Stimulated activated naive CD8-positive, alpha-beta T cell treated with anti-CD3 and anti-CD28 coated beads, Interleukin-15, amount 100 ng/mL, for 72 hours (primary cell): ENCODE results near the gene NTM.
A peak's percentile ranks its signal among the peaks of the same experiment; 100 is the strongest.

Experiments
- ATAC-seq: fragments of 150-1000 bp; cut with Tn5 transposase; 2 replicates; pipeline ENCODE4 v1.10.0; 2021; ENCODE audit warnings: mild to moderate bottlenecking, moderate library complexity
- DNase-seq, 2 donors: peaks; one replicate each; pipeline ENCODE4 v3.0.0; 2021 to 2022
- H3K27ac Mint-ChIP-seq, 2 donors: one replicate each; pipeline ENCODE4 v1.8.0; 2022; ENCODE audit warnings: mild to moderate bottlenecking in 2 of 2, mixed read lengths in 2 of 2, moderate library complexity in 2 of 2
- H3K27me3 Mint-ChIP-seq: one replicate; pipeline ENCODE4 v1.8.0; 2022; ENCODE audit warnings: mixed read lengths
- H3K4me1 Mint-ChIP-seq: one replicate; pipeline ENCODE4 v1.8.0; 2022; ENCODE audit warnings: mild to moderate bottlenecking, mixed read lengths
- H3K4me3 Mint-ChIP-seq, 2 donors: one replicate each; pipeline ENCODE4 v1.8.0; 2022; ENCODE audit warnings: mild to moderate bottlenecking in 2 of 2, mixed read lengths in 2 of 2, moderate library complexity in 1 of 2
- H3K9me3 Mint-ChIP-seq, 2 donors: one replicate each; pipeline ENCODE4 v1.8.0; 2022; ENCODE audit warnings: mixed read lengths in 2 of 2

Gene NTM

GRCh38 chr11:132116516-132116915 lies 746.1 kb downstream of the NTM start:
- no peak overlapping the region for H3K27ac Mint-ChIP-seq
- no peaks in the 10 kb centered on the region for H3K4me1 Mint-ChIP-seq
- H3K4me3 Mint-ChIP-seq, result no peak overlapping the region
- ATAC-seq (no peak), DNase-seq (no peak)
- no peaks in the 10 kb centered on the region for H3K27me3 Mint-ChIP-seq
- H3K9me3 Mint-ChIP-seq, result peaks cover 2 to 5% of the 10 kb centered on the region in 2 donors

- no peak for ATAC-seq
- no peaks in the 10 kb centered on the region for H3K4me1 Mint-ChIP-seq
- DNase-seq, result no peak
- no peak overlapping the region for H3K4me3 Mint-ChIP-seq
- H3K27me3 Mint-ChIP-seq, result no peaks in the 10 kb centered on the region
- H3K9me3 Mint-ChIP-seq, result peaks cover 5 to 7% of the 10 kb centered on the region in 2 donors
- H3K27ac Mint-ChIP-seq, result no peak overlapping the region
Measured at GRCh38 chr11:132118661-132119060, 748.2 kb downstream of the NTM start.

GRCh38 chr11:132119573-132119972 lies 749.2 kb downstream of the NTM start:
- H3K9me3 Mint-ChIP-seq, result peaks cover 5 to 7% of the 10 kb centered on the region in 2 donors
- no peaks in the 10 kb centered on the region for H3K27me3 Mint-ChIP-seq
- no peak overlapping the region for H3K4me3 Mint-ChIP-seq
- DNase-seq (no peak), ATAC-seq (no peak)
- no peak overlapping the region for H3K27ac Mint-ChIP-seq
- H3K4me1 Mint-ChIP-seq, result no peaks in the 10 kb centered on the region

- no peak for ATAC-seq
- Mint-ChIP-seq H3K9me3 (peaks cover 0 to 7% of the 10 kb centered on the region in 2 donors), H3K4me1 (no peaks in the 10 kb centered on the region), H3K27me3 (no peaks in the 10 kb centered on the region), H3K4me3 (no peak overlapping the region), H3K27ac (no peak overlapping the region)
- DNase-seq, result no peak
Measured at GRCh38 chr11:132122735-132123134, 752.3 kb downstream of the NTM start.

GRCh38 chr11:132123449-132123848 lies 753.0 kb downstream of the NTM start:
- H3K27ac Mint-ChIP-seq, result no peak overlapping the region
- DNase-seq, result no peak
- peaks cover 0 to 7% of the 10 kb centered on the region in 2 donors for H3K9me3 Mint-ChIP-seq
- H3K4me1 Mint-ChIP-seq, result no peaks in the 10 kb centered on the region
- H3K27me3 Mint-ChIP-seq, result no peaks in the 10 kb centered on the region
- H3K4me3 Mint-ChIP-seq, result no peak overlapping the region
- no peak for ATAC-seq

GRCh38 chr11:132123854-132124835 lies 753.7 kb downstream of the NTM start:
- Mint-ChIP-seq H3K9me3 (peaks cover 0 to 7% of the 10 kb centered on the region in 2 donors), H3K27ac (no peak overlapping the region), H3K4me3 (no peak overlapping the region), H3K4me1 (no peaks in the 10 kb centered on the region), H3K27me3 (no peaks in the 10 kb centered on the region)
- ATAC-seq (no peak), DNase-seq (no peak)

GRCh38 chr11:132125988-132126871 lies 755.8 kb downstream of the NTM start:
- ATAC-seq, result peak; percentile 29
- Mint-ChIP-seq H3K27ac (no peak overlapping the region), H3K9me3 (peaks cover 4 to 7% of the 10 kb centered on the region in 2 donors), H3K27me3 (peaks cover 5% of the 10 kb centered on the region), H3K4me3 (no peak overlapping the region), H3K4me1 (no peaks in the 10 kb centered on the region)
- DNase-seq, result no peak

- Mint-ChIP-seq H3K27me3 (peaks cover 11% of the 10 kb centered on the region), H3K9me3 (peaks cover 0 to 10% of the 10 kb centered on the region in 2 donors), H3K4me3 (no peak overlapping the region), H3K4me1 (no peaks in the 10 kb centered on the region), H3K27ac (no peak overlapping the region)
- ATAC-seq, result no peak
- DNase-seq, result no peak
Measured at GRCh38 chr11:132126973-132127899, 756.8 kb downstream of the NTM start.

GRCh38 chr11:132127900-132128288 lies 757.5 kb downstream of the NTM start:
- ATAC-seq, result no peak
- no peak overlapping the region for H3K4me3 Mint-ChIP-seq

GRCh38 chr11:132131047-132131446 lies 760.6 kb downstream of the NTM start:
- peaks cover 0 to 10% of the 10 kb centered on the region in 2 donors for H3K9me3 Mint-ChIP-seq
- DNase-seq (no peak), ATAC-seq (no peak)
- no peak overlapping the region for H3K4me3 Mint-ChIP-seq
- peaks cover 11% of the 10 kb centered on the region for H3K27me3 Mint-ChIP-seq
- no peak overlapping the region for H3K27ac Mint-ChIP-seq
- no peaks in the 10 kb centered on the region for H3K4me1 Mint-ChIP-seq

More at GRCh38 chr11:132127900-132128288, 757.5 kb downstream of the NTM start:
- Mint-ChIP-seq H3K27me3 (peaks cover 11% of the 10 kb centered on the region), H3K9me3 (peaks cover 0 to 10% of the 10 kb centered on the region in 2 donors), H3K27ac (no peak overlapping the region), H3K4me1 (no peaks in the 10 kb centered on the region)
- no peak for DNase-seq

GRCh38 chr11:132131961-132132360 lies 761.5 kb downstream of the NTM start:
- H3K9me3 Mint-ChIP-seq, result peaks cover 0 to 10% of the 10 kb centered on the region in 2 donors
- H3K4me3 Mint-ChIP-seq, result no peak overlapping the region
- no peaks in the 10 kb centered on the region for H3K4me1 Mint-ChIP-seq
- no peak overlapping the region for H3K27ac Mint-ChIP-seq
- no peak for ATAC-seq
- DNase-seq, result no peak
- peaks cover 11% of the 10 kb centered on the region for H3K27me3 Mint-ChIP-seq

- ATAC-seq, result no peak
- H3K27me3 Mint-ChIP-seq, result peaks cover 20% of the 10 kb centered on the region
Measured at GRCh38 chr11:132134322-132134721, 763.9 kb downstream of the NTM start.

GRCh38 chr11:132137289-132137980 lies 767.0 kb downstream of the NTM start:
- no peaks in the 10 kb centered on the region for H3K9me3 Mint-ChIP-seq
- DNase-seq (no peak), ATAC-seq (no peak)
- H3K27ac Mint-ChIP-seq, result no peak overlapping the region
- no peaks in the 10 kb centered on the region for H3K4me1 Mint-ChIP-seq
- no peak overlapping the region for H3K4me3 Mint-ChIP-seq
- H3K27me3 Mint-ChIP-seq, result peaks cover 9% of the 10 kb centered on the region

More at GRCh38 chr11:132134322-132134721, 763.9 kb downstream of the NTM start:
- Mint-ChIP-seq H3K9me3 (peaks cover 0 to 10% of the 10 kb centered on the region in 2 donors), H3K4me3 (no peak overlapping the region), H3K27ac (no peak overlapping the region), H3K4me1 (no peaks in the 10 kb centered on the region)
- DNase-seq, result no peak

- no peak for ATAC-seq
- Mint-ChIP-seq H3K27me3 (peaks cover 9% of the 10 kb centered on the region), H3K27ac (no peak overlapping the region), H3K4me3 (no peak overlapping the region), H3K4me1 (no peaks in the 10 kb centered on the region), H3K9me3 (no peaks in the 10 kb centered on the region)
- DNase-seq, result no peak
Measured at GRCh38 chr11:132137981-132138313, 767.5 kb downstream of the NTM start.
